IPS-18a (cell line): ENCODE measurements around the gene RHBDL1.

Experiments used
- H3K27ac ChIP-seq: one replicate; pipeline ENCODE4 v1.5.1; 2013; ENCODE audit warnings: low read length
- H3K27me3 ChIP-seq: one replicate; pipeline ENCODE4 v1.6.1; 2013; ENCODE audit warnings: mild to moderate bottlenecking, low read length; ENCODE audit not compliant: control insufficient read depth, insufficient read depth
- H3K36me3 ChIP-seq: one replicate; pipeline ENCODE4 v1.6.1; 2013; ENCODE audit warnings: low read depth, low read length; ENCODE audit not compliant: control insufficient read depth
- H3K4me1 ChIP-seq: one replicate; pipeline ENCODE4 v1.6.1; 2013; ENCODE audit warnings: low read depth, low read length; ENCODE audit not compliant: control insufficient read depth
- H3K4me3 ChIP-seq: one replicate; pipeline ENCODE4 v1.5.1; 2013; ENCODE audit warnings: low read length
- H3K9ac ChIP-seq: one replicate; pipeline ENCODE4 v1.6.1; 2013; ENCODE audit warnings: mild to moderate bottlenecking, low read length, moderate library complexity
- H3K9me3 ChIP-seq: one replicate; pipeline ENCODE4 v1.6.1; 2013; ENCODE audit warnings: low read depth, low read length; ENCODE audit not compliant: control insufficient read depth

The RHBDL1 gene

DNA sequence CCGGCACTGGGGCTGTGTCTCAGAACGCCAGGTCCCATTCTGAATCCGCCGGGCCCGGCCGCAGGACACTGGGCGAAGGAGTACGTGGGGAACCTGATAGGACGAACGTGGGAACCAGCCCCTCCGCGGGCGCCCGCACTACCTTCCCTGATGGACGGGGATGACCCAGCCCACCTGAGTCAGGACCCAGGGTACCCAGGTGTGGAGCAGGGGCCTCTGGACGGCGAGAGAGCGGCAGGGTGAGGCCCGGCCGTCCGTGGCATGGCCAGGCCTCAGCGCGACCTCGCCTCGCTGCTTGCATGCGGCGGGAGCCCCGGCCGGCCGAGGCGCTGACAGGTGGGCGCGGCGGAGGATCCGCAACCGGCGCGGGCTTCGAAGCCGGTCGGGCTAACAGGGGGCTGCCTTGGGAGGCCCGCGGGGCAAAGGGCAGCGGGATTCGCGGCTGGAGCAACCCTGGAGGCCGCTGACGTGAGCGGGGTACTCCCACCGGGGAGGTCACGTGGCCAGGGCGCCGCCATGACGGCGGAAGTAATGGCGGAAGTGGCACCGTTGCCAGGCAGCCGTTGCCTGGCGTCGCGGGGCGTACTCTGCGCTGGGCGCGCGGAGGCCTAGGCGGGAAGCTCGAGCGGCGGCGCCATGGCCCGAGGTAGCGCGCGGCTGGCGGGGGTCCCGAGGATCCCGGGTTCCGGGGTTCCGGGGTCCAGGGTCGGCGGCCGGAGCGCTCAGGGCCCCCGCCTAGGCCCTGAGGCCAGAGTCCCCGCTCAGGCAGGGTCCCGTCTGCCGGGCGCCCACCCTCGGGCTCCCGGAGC is 26.5 kb upstream of the RHBDL1 start, which contains the start of gene WDR90:
Gene WDR90, plus strand, starts transcription at position 585 of the 809 bp plus-strand sequence. Its CDS starts 52 bp downstream, at position 637.
- peaks cover 5% of the 10 kb centered on the region for H3K4me1 ChIP-seq
- H3K27me3 ChIP-seq = no peaks in the 10 kb centered on the region
- H3K36me3 ChIP-seq = no peaks in the 10 kb centered on the region
- H3K9ac ChIP-seq = peak within 1 kb of the TSS; percentile 74
- peak within 1 kb of the TSS; percentile 75 for H3K4me3 ChIP-seq
- peak within 1 kb of the TSS; percentile 24 for H3K27ac ChIP-seq
- no peaks in the 10 kb centered on the region for H3K9me3 ChIP-seq

DNA sequence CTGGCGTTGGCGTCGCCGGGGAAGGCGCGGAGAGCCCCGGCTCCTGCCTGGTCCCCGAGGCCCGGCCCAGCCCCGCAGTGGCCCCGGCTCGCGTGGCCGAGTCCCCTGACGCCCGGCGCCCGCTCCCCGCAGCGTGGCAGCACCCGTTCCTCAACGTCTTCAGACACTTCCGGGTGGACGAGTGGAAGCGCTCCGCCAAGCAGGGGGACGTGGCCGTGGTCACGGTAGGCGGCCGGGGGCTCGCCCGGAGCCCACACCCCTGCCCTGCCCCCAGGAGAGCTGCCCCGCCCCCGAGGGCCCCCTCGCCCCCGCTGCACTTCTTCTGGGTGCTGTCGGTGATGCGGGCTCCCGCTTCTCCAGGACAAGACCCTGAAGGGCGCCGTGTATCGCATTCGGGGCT is 25.8 kb upstream of the RHBDL1 start:
- H3K9ac ChIP-seq = peak overlapping the region; percentile 74
- no peaks in the 10 kb centered on the region for H3K36me3 ChIP-seq
- no peak overlapping the region for H3K27ac ChIP-seq
- no peaks in the 10 kb centered on the region for H3K9me3 ChIP-seq
- peak overlapping the region; percentile 75 for H3K4me3 ChIP-seq
- H3K4me1 ChIP-seq = peaks cover 5% of the 10 kb centered on the region
- H3K27me3 ChIP-seq = no peaks in the 10 kb centered on the region

DNA sequence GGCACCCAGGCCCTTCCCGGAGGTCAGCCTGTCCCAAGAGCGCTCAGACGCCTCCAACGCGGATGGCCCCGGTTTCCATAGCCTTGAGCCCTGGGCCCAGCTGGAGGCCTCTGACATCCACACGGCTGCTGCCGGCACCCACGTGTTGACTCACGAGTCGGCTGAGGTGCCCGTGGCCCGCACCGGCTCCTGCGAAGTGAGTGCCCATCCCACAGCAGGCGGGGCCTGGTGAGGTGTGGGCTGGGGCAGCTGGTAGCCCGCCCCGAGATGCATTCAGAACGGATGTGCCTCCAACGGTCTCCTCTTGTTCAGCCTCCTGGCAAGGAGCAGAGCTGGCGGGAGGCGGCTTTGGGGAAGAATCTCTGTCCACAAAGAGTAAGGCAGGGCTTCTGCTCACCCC is 23.6 kb upstream of the RHBDL1 start:
- Histone ChIP-seq H3K36me3 (no peaks in the 10 kb centered on the region), H3K9ac (no peak overlapping the region), H3K9me3 (no peaks in the 10 kb centered on the region), H3K27ac (no peak overlapping the region), H3K27me3 (no peaks in the 10 kb centered on the region), H3K4me3 (no peak overlapping the region), H3K4me1 (peaks cover 5% of the 10 kb centered on the region)

DNA sequence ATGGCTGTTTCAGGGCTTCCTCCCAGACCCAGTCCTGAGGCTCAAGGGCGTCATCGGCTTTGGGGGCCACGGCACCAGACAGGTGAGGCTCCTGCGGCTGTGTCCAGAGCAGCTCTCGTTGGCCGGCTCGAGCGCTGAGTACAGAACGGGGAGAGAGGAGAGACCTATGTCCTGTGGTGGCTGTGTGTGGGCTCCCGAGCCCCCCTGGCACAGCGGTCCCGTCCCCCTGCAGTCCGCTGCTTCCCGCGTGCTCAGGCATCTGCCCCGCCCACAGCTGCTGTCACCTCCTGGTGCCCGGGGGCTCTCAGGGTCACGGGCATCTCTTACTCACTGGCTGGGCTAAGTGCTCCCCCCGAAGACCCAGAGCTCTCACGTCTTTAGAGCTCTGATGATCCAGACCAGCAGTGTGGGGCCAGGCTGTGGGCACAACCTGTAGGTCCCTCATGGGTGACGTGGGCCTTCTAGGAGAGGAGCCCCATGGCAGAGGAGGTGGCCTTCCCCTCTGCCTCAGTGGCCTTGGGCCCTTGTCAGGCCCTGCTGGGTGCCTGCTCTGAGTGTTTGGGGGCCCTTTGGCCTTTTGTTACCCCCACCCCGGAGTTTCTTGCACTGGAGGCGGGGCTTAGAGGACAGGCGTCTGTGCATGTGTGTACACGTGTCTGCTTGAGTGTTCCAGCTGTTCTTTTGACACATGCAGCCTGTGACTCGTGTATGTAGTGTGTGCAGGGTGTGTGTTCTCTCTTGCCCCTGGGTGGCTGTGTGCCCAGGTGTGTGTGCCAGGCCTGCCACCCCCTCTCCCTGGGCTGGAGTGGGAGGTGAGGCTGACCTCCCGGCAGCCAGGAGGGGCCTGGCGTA is 22.8 kb upstream of the RHBDL1 start:
- H3K36me3 ChIP-seq = no peaks in the 10 kb centered on the region

DNA sequence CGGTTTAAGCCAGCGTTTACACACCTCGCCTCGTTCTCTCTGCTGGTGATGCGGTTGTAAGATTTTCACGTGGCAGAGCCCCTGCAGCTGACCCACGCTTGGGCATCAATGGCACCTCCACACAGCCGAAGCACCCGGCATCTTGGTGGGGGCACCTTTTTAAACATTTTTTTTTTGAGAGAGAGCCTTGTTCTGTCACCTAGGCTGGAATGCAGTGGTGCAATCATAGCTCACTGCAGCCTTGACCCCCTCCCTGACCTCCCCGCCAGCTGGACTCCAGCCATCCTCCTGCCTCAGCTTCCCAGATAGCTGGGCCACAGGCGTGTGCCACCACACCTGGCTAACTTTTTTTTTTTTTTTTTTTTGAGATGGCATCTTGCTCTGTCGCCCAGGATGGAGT is 21.4 kb upstream of the RHBDL1 start:
- Histone ChIP-seq H3K9ac (no peak overlapping the region), H3K4me3 (no peak overlapping the region), H3K4me1 (no peaks in the 10 kb centered on the region), H3K27me3 (no peaks in the 10 kb centered on the region), H3K27ac (no peak overlapping the region), H3K9me3 (no peaks in the 10 kb centered on the region), H3K36me3 (no peaks in the 10 kb centered on the region)

More for the DNA sequence above, 22.8 kb upstream of the RHBDL1 start:
- H3K27ac ChIP-seq = no peak overlapping the region
- H3K4me1 ChIP-seq = peaks cover 5% of the 10 kb centered on the region
- H3K9me3 ChIP-seq = no peaks in the 10 kb centered on the region
- H3K9ac ChIP-seq = no peak overlapping the region
- no peak overlapping the region for H3K4me3 ChIP-seq
- no peaks in the 10 kb centered on the region for H3K27me3 ChIP-seq

DNA sequence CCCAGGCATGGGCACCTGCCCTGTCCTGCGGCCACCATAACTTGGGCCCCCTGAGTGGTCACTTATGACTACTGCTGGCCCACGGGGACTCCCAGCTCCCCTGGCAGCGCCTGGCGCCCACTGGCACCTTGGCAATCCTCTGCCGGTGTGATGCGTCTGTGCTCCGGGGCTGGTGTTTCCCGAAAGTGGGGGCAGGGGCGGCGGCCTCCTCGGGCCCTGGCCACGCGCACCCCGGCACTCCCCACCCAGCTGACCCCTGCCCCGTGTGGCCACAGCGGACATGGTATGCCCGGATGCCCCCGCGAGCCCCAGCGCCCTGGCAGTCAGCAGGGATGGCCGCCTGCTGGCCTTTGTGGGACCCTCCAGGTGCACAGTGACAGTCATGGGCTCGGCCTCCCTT is 18.0 kb upstream of the RHBDL1 start:
- no peaks in the 10 kb centered on the region for H3K36me3 ChIP-seq

DNA sequence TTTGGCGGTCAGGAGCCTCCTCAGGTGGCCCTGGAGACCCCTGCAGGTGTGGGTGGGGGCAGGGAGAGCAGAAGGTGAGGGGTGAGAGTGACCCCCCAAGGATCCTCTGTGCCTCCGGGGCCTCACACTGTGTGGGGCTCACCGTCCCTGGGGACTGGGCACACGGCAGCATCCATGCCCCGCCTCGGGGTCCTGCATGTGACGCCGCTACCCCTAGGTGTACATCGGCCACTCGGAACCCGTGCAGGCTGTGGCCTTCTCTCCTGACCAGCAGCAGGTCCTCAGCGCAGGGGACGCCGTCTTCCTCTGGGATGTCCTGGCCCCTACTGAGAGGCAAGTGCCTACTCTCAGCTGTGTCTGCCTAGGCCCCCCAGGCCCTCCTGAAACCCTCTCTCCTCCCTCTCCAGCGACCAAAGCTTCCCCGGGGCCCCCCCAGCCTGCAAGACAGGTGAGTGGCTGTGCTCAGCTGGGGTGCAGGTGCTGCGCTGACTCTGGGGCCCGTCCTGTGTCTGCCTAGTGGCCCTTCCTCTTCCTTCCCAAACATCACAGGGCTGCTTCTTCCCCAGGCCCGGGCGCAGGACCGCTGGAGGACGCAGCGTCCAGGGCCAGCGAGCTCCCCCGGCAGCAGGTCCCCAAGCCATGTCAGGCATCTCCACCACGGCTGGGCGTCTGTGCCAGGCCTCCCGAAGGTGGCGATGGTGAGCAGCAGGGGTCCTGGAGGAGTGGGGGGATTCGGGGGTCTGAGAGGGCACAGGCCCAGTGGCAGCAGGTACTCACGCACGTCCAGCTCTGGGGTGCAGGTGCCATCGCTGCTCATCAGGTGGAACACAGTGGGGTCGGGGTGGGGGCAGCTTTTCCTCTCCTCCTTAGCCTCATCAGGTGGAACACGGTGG is 16.5 kb upstream of the RHBDL1 start:
- Histone ChIP-seq H3K4me3 (no peak overlapping the region), H3K27ac (no peak overlapping the region), H3K36me3 (no peaks in the 10 kb centered on the region), H3K27me3 (no peaks in the 10 kb centered on the region), H3K4me1 (no peaks in the 10 kb centered on the region), H3K9me3 (no peaks in the 10 kb centered on the region), H3K9ac (no peak overlapping the region)

More for the DNA sequence above, 18.0 kb upstream of the RHBDL1 start:
- Histone ChIP-seq H3K9ac (no peak overlapping the region), H3K9me3 (no peaks in the 10 kb centered on the region), H3K4me1 (no peaks in the 10 kb centered on the region), H3K27ac (no peak overlapping the region), H3K27me3 (no peaks in the 10 kb centered on the region), H3K4me3 (no peak overlapping the region)

DNA sequence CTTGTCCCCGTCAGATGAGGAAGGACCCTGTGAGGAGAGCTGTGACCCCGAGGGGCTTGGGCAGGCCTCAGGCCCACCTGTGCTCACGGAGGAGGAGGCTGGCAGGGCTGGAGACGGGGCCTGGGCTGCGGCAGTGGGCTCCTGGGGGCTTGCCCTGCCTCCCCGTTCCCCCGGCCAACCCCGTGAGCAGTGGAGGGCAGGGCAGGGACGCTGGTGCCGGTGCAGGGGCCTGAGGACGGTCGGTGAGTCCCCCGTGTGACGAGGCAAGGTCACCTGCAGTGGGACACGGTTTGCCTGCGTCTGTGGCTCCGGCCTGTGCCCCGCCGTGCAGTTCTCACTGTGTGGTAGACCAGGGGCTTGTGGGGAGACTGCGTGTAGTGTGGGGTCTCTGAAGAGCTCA is 15.9 kb upstream of the RHBDL1 start:
- Histone ChIP-seq H3K9ac (no peak overlapping the region), H3K27ac (no peak overlapping the region), H3K4me1 (no peaks in the 10 kb centered on the region), H3K4me3 (no peak overlapping the region), H3K27me3 (no peaks in the 10 kb centered on the region), H3K9me3 (no peaks in the 10 kb centered on the region), H3K36me3 (no peaks in the 10 kb centered on the region)

DNA sequence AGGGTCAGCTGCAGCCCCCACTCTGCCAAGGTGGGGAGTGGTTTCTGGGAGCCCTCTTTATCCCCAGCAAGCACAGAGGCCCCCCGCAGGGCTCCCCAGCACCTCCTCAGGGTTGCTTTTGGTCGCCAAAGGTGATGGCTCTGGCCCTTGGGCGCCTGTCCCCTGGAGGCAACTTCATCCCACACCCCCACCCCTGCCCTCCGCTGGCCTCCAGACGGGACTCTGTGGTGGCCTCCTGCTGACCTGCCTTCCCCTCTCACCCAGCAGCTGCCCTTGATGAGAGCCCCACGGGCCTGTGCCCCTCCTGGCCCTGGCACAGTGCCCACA is 15.4 kb upstream of the RHBDL1 start:
- Histone ChIP-seq H3K27ac (no peak overlapping the region), H3K4me1 (no peaks in the 10 kb centered on the region), H3K4me3 (no peak overlapping the region), H3K9me3 (no peaks in the 10 kb centered on the region), H3K27me3 (no peaks in the 10 kb centered on the region), H3K9ac (no peak overlapping the region), H3K36me3 (no peaks in the 10 kb centered on the region)

DNA sequence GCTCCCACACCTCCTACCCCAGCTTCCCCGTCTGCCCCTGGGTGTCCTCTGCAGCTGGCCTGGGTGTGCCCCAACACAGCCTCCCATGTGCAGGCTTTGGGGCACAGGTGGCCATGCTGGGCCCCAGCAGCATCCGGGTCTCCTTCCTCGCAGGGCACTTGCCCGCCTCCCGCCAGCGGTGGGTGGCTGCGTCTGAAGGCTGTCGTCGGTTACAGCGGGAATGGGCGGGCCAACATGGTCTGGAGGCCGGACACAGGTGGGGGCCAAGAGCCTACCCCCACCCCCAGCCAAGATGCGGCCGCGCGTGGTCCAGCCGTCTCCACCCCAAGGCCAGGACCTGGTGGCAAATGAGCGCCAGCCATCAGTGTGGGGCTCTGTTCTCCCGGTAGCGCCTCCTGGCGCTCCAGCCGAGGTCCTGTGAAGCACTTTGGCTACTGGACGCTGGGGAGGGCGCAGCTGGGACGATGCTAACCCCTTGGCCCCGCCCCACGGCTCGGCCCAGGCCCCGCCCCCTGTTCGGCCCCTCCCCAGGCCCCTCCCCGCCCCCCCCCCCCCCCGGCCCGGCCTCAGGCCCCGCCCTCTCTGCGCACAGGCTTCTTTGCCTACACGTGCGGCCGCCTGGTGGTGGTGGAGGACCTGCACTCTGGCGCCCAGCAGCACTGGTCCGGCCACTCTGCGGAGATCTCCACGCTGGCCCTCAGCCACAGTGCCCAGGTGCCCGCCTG is 14.8 kb upstream of the RHBDL1 start:
- no peak overlapping the region for H3K9ac ChIP-seq

More for the DNA sequence above, 14.8 kb upstream of the RHBDL1 start:
- Histone ChIP-seq H3K4me1 (no peaks in the 10 kb centered on the region), H3K36me3 (no peaks in the 10 kb centered on the region), H3K27me3 (no peaks in the 10 kb centered on the region), H3K27ac (no peak overlapping the region), H3K9me3 (no peaks in the 10 kb centered on the region), H3K4me3 (no peak overlapping the region)
